T-helper 22 cell (primary cell): Measurements from ENCODE around the gene HSPA1L.
A peak's percentile ranks its signal among the peaks of the same experiment; 100 is the strongest.
"Not testable (repeated sequence)": the region's sequence is repeated elsewhere in the genome, so short reads cannot be mapped to it uniquely, and the experiment has no call there.

ENCODE experiments used
- DNase-seq: peaks from one replicate; pipeline ENCODE4 v3.0.0-alpha.2; 2020; ENCODE audit warnings: low read depth

The HSPA1L gene

GRCh38 chr6:31836474-31837368 lies 21.6 kb upstream of the HSPA1L start:
- no peak for DNase-seq

- no peak for DNase-seq
Measured at GRCh38 chr6:31836047-31836473, 21.0 kb upstream of the HSPA1L start.

GRCh38 chr6:31834367-31835250 lies 19.5 kb upstream of the HSPA1L start:
- peak; percentile 63 for DNase-seq

GRCh38 chr6:31831350-31832215 lies 16.5 kb upstream of the HSPA1L start:
- no peak for DNase-seq

GRCh38 chr6:31830886-31831335 lies 15.8 kb upstream of the HSPA1L start:
- DNase-seq = no peak

GRCh38 chr6:31829633-31830283 lies 14.7 kb upstream of the HSPA1L start:
- no peak for DNase-seq

GRCh38 chr6:31827286-31828079 lies 12.4 kb upstream of the HSPA1L start, which contains the start of gene HSPA1B:
TSS of gene HSPA1B (plus strand) at chr6:31827738. CDS start at chr6:31827951, 213 bp downstream.
- peak; percentile 86 for DNase-seq

- no peak for DNase-seq
Measured at GRCh38 chr6:31826793-31827285, 11.8 kb upstream of the HSPA1L start.

GRCh38 chr6:31825553-31825952 lies 10.5 kb upstream of the HSPA1L start:
- no peak for DNase-seq

- not testable (repeated sequence) for DNase-seq
Measured at GRCh38 chr6:31823592-31824196, 8.6 kb upstream of the HSPA1L start.

- peak; percentile 62 for DNase-seq
Measured at GRCh38 chr6:31822036-31822821, 7.1 kb upstream of the HSPA1L start.

GRCh38 chr6:31821301-31822035 lies 6.4 kb upstream of the HSPA1L start:
- no peak for DNase-seq

GRCh38 chr6:31820399-31820798 lies 5.3 kb upstream of the HSPA1L start:
- not testable (repeated sequence) for DNase-seq

GRCh38 chr6:31819871-31820299 lies 4.8 kb upstream of the HSPA1L start:
- no peak for DNase-seq

- not testable (repeated sequence) for DNase-seq
Measured at GRCh38 chr6:31817929-31818511, 2.9 kb upstream of the HSPA1L start.

GRCh38 chr6:31817133-31817928 lies 2.2 kb upstream of the HSPA1L start:
- not testable (repeated sequence) for DNase-seq

GRCh38 chr6:31814677-31815024 lies 432 bp downstream of the HSPA1L start:
- DNase-seq = peak; percentile 75
